GM18499 (cell line): ENCODE data around the gene ARHGEF2.
"Not testable (repeated sequence)": the region's sequence is repeated elsewhere in the genome, so short reads cannot be mapped to it uniquely, and the experiment has no call there.

ENCODE experiments used
- ATAC-seq: cut with Tn5 transposase; IDR thresholded peaks from one replicate; pipeline ENCODE4 v1.9.1; 2021; ENCODE audit warnings: moderate number of reproducible peaks; ENCODE audit not compliant: insufficient read depth, unreplicated experiment

ARHGEF2 gene

DNA sequence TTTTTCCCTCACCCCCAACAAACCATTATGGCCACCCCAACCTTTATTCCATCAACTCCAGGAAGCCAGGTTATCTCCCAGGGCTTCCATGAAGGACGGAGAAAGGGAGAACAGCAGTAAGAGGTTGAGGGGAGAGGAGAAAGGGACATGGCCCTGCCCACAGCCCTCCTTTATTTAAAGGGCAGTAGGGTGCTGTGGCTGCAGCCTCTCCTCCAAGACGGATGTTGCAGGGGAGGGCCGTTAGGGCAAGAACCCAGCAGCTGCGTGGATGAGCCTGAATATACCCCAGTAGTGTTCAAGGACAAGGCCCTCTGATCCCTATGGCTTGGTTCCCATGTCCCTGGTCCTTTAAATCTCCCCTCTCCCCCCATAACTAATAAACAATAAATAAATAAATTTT, 31.1 kb downstream of the ARHGEF2 start:
- no peak for ATAC-seq

DNA sequence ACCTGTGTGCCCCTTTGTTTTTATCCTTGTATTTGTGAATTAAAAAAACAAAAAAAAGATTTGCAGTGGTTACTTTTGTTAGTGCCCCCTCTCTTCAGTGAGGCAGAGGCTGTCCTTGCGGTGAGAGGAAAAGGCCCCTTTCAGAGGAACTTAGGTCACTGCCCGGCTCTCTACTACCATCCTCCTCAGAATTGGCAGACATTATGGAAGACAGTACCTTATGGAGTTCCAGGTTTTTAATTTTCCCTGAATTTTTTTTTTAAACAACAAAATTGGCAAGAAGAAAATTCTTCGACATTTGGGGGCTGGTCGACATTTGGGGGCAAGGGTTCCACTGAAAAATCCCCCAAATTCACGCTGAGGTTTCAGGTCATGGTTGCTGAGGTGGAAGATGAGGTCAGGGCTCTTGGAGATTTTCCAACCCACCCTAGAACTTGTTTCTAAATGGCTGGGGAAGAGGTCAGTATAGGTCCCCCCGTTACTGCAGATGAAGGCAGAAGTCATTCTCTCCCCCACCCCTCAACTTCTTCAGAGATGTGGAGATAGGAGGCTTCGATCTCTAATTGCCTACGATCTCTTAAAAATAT, 31.6 kb downstream of the ARHGEF2 start:
- no peak for ATAC-seq

DNA sequence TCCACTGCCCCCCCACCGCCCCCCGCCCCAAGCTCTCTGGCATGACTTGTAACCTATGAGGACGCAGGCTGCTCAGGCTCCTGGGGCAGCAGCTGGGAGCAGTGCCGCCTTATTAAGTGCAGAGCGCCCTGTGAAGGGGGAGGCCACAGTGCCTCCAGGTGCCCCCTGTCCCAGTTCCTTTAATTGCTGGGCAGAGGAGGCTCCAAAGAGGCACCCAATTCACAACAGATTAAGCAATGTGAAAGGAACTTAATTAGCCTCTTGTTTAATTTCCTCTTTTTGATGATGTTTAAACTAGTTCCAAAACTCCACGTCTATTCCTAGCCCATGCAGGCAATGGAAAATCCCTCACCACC, 33.9 kb downstream of the ARHGEF2 start:
- ATAC-seq: no peak

DNA sequence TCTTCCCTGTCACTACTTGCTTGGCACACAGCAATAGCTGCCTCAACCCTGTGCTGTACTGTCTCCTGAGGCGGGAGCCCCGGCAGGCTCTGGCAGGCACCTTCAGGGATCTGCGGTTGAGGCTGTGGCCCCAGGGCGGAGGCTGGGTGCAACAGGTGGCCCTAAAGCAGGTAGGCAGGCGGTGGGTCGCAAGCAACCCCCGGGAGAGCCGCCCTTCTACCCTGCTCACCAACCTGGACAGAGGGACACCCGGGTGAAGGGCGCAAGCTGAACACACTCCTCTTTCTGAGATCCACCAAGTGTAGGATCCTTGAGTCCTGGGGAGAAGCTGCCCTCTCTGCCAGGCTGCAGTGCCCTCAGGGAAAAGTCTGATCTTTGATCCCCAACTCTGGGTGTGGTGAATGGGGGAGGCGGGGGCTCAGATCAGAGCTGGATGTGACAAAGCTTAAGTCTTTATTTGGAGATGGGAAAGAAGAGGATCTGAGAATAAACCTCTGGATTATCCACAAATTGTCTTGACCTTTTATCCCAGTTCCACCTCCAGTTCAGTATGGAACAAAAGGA, 35.7 kb downstream of the ARHGEF2 start:
- no peak for ATAC-seq

DNA sequence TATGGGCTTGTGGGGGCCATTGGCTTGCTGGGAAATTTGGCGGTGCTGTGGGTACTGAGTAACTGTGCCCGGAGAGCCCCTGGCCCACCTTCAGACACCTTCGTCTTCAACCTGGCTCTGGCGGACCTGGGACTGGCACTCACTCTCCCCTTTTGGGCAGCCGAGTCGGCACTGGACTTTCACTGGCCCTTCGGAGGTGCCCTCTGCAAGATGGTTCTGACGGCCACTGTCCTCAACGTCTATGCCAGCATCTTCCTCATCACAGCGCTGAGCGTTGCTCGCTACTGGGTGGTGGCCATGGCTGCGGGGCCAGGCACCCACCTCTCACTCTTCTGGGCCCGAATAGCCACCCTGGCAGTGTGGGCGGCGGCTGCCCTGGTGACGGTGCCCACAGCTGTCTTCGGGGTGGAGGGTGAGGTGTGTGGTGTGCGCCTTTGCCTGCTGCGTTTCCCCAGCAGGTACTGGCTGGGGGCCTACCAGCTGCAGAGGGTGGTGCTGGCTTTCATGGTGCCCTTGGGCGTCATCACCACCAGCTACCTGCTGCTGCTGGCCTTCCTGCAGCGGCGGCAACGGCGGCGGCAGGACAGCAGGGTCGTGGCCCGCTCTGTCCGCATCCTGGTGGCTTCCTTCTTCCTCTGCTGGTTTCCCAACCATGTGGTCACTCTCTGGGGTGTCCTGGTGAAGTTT, 36.4 kb downstream of the ARHGEF2 start:
- no peak for ATAC-seq

DNA sequence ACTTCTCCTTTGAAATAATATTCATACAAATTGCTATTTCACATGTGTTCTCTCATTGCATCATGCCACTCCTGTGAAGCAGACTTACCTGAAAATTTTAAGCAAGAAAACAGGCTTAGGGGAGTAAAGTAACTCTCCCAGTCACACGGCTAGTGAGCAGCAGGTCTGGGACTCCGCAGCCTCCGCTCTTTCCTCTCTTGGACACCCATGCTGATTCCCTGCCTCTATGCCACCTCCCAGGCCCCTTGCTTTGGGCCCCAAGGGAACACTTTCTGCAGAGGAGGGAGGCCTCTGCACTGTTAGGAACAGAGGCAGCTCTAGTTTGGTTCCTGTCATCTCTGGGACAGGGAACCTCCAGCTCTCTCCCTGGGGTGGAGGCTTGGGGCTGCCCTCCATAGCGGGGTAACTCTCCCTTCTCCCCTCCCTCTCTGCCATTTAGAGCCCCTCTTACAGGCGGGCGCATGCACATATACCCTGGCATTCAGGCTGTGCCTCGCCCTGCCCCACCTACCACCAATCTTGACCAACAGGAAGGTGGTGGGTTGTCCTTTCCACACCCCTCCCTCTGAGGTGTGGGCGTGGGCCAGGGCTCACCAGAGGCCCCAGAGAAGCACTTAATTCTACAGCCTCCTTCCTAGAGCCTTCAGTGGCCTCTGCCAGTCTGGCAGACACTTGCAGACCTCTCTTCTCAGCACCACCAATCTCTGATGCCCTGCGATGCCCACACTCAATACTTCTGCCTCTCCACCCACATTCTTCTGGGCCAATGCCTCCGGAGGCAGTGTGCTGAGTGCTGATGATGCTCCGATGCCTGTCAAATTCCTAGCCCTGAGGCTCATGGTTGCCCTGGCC, 37.1 kb downstream of the ARHGEF2 start, which contains the start of gene RXFP4:
Gene RXFP4 (plus strand): TSS at position 646 of the 852 bp plus-strand sequence. CDS start 72 bp downstream, at position 718.
- ATAC-seq: no peak

DNA sequence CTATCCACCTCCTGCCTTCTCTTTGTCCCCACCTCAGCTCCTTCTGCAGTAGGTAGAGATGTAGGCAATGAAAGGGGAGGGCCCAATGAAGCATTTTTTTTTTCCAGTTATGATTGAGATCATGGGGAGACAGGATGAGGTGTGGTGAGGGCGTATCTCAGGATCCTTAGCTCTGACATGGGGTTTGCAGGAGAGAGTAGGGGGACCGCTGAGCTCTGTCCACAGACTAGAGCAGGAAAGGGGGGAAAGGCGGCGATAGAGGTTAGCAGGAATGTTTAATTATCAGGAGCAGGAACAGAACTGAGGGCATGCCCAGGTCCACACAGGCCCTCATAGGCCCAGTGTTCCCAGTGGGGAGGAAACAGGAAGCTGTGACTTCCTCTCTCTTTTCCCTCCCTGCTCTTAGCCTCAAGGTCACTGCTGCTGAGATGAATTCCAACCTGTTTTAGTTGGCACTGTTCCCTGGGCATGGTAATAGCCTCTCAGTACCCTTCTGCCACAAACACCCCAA, 37.8 kb downstream of the ARHGEF2 start:
- no peak for ATAC-seq

DNA sequence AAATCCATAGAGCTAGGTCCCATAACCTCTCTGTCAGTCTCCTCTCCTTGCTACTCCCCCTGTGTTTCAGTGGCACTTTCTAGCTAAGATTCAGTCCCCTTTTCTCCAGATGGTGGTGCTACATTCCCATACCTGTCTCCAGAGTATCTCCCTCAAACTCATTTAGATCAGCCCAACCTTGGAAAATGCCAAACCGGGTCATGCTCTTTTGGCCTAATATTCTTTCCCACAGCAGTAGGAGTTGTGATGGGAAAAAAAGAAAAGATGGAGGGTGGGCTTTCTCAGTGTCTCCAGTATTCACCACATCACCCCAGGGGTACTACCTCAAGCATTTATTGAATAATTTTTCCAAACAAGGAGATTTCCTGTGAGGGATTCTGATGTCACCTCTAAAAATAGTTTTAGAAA, 40.1 kb downstream of the ARHGEF2 start:
- ATAC-seq: no peak

DNA sequence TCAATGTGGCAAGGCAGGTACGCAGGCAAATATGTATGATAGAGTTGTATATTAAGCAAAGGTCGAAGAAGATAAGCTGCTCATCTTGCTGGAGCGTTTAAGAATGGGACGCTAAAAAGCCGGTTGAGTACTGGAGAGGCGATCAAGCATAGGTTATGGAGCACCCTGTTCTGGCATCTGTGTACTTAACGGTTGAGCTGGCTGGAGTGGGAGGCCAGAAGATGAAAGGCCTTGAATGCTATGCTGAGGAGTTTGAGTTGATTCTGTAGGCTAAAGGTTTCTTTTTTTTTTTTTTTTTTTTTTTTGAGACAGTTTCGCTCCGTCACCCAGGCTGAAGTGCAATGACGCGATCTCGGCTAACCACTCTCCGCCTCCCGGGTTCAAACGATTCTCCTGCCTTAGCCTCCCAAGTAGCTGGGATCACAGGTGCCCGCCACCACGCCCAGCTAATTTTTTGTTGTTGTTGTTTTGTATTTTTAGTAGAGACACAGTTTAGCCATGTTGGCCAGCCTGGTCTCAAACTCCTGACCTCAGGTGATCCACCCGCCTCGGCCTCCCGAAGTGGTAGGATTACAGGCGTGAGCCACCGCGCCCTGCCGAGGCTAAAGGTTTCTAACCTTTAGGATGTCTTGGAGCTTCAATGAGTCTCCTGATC, 43.3 kb downstream of the ARHGEF2 start:
- ATAC-seq: no peak

DNA sequence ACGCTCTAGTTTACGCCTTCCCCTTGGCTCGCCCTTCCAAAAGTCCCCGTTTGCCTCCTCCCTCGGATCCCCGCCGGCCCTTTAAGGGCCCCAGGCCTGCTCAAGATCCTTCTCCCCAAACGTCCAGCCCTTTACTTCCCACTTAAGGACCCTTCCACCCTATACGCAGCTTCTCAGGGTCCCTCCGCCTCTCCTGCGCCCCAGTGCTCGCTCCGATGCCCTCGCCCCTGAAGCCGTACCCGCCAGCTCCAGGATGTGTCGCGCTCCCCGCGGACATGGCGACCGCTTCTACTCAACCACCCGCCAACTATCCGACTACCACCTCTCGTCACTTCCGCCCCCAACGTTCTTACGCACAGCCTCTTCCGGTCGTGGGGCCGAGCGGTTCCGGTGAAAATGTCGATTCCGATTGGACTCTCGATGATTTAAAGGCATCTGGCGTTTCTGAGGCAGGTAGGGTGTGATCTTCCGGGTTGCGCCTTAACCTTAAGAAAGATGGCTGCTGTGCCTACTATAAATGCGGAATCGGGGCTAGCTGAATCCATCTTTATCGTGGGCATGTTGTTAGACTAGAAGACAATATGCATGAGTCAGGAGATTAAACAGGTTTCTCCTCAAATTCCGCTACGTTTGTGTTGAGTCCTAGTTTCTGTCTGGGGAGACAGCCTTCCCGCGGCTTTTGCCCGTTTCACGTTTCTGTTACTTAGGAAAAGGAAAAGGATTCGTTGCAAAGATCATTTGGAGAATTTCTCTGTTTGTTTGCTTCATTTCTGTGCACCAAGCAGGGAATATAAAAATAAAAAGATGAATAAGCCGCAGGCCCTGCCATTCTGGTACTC, 44.0 kb downstream of the ARHGEF2 start, which contains the start of gene KHDC4:
Gene KHDC4 (minus strand): TSS at position 317 of the 839 bp plus-strand sequence. CDS start 40 bp downstream, at position 277.
- ATAC-seq: peak; percentile 76

DNA sequence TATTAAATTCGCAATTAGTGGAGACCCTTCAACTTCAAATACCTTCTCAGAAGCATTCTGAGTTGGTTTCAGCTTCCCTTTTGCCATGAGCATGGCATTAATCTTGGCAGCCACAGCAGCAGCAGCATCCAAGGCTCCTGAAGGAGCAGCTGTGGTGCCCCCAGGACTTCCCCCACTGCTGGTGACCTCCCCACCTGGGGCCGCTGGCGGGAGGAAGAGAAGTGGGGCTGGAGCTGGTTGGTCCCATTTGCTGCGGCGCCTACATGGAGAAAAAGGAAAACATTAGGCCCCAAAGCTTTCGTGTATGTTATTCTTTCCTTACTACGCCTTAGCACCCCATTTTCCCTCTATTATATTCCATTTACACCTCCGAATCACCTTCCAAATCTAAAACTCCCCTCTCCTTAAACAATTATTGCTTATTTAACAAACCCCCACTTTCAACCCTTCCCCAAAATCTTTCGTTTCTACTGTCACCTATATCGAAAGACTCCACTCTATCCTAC, 44.7 kb downstream of the ARHGEF2 start:
- ATAC-seq: no peak

DNA sequence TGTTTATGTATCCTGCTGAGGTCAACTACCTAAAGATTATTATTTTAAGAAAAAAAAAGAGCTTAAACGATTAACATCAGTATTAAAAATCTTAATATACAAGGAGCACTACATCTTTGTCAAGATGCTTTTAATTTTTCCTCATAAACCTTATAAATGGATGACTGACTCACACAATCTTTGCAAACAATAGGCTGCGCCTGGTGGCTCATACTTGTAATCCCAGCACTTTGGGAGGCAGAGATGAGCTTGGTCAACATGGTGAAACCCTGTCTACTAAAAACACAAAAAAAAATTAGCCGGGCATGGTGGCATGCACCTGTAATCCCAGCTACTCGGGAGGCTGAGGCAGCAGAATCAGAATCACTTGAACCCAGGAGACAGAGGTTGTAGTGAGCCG, 45.9 kb downstream of the ARHGEF2 start:
- ATAC-seq: no peak

DNA sequence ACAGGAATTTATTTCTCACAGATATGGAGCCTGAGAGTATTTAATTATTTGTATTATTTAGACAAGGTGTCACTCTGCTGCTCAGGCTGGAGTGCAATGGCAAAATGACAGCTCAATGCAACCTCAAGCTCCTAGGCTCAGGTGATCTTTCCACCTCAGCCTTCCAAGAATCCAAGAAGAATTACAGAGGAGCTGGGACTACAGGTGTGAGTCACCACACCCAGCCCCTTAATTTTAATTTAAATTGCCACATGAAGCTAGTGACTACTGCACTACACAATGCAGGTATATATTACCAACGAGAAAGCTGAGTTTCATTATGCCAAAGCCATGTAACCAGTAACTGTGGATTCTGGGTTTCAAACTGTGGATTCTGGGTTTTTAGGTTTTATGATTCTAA, 46.3 kb downstream of the ARHGEF2 start:
- ATAC-seq: no peak

DNA sequence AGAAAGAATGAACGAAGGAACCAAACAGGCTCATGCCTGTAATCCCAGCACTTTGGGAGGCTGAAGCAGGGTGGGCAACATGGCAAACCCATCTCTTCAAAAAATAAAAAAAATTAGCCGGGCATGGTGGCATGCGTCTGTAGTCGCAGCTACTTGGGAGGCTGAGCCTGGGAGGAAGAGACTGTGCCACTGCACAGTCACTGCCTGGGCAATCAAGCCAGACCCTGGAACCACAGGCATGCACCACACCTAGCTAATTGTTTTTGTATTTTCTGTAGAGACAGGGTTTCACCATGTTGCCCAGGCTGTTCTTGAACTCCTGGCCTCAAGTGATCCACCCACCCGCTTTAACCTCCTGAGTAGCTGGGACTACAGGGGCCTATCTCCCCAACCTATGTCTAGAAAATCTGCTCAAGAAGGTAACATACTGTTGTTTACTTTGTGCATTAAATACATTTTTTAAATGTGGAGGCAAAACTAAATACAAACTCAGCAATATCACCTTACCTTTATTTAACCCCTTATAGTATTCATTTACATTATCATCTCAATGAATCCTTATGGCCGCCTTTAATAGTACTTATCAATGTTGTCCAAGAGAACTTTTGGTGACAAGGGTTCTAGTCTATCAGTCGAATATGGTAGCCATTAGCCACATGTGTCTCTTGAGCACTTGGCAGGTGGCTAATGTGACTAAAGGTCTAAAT, 46.9 kb downstream of the ARHGEF2 start:
- no peak for ATAC-seq

DNA sequence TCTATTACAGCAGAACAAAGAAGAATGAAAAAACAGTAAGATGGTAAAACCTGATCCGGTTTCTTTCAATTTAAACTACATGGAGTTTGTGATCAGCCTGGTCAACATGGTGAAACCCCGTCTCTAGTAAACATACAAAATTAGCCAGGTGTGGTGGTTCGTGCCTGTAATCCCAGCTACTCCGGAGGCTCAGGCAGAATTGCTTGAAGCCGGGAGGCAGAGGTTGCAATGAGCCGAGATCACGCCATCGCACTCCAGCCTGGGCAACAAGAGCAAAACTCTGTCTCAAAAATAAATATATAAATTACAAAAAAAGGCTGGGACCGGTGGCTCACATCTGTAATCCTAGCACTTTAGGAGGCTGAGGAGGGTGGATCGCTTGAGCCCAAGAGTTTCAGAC, 47.6 kb downstream of the ARHGEF2 start:
- not testable (repeated sequence) for ATAC-seq

DNA sequence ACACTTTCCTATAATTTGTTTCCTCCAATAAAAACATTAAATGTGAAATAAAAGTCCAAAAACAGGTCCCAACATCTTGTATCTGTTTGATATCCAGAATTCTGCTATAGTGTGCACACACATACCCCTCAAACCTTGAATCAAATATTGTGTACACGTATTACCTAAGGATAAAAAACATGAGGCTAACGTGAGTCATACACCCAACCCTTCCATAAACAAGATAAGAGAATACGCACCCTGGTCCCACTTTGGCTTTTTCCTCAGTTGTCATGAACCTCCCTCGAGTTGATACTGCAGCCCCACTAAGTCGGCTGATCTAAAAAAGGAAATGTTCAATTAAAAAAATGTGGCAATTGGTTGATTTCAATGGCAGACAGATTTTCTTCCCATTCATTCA, 49.3 kb downstream of the ARHGEF2 start:
- no peak for ATAC-seq

DNA sequence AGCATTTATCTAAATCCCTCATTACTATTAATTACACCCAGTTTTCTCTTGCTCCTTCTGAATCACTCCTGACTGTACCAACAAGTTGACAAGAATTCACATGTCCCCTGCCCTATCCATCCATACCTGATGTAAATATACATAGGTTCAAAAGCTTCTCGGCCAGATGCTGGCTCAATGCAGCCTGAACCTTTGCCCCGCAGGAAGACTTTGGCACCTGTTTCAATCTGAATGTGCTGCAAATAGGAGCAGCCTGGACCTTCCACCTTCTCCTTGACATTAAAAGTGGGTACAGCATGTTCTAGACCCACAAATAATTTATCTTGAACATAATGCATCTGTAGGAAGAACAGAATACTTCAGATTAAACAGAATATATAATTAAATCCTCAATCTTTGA, 52.8 kb downstream of the ARHGEF2 start:
- no peak for ATAC-seq

DNA sequence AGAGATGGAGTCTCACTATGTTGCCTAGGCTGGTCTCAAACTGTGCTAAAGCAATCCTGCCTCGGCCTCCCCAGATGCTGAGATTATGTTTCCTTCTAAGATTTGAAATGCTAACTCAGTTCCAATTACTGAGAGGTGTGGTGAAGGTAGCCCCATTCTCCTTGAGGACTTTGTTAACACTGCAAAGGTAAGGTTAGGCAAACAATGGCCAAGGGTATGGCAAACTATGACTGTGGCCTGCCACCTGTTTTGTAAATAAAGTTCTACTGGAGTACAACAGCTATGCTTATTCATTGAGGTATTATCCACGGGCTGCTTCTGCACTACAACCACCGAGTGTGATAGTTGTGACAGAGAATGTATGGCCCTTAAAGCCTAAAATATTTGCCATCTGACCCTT, 57.6 kb downstream of the ARHGEF2 start:
- no peak for ATAC-seq

DNA sequence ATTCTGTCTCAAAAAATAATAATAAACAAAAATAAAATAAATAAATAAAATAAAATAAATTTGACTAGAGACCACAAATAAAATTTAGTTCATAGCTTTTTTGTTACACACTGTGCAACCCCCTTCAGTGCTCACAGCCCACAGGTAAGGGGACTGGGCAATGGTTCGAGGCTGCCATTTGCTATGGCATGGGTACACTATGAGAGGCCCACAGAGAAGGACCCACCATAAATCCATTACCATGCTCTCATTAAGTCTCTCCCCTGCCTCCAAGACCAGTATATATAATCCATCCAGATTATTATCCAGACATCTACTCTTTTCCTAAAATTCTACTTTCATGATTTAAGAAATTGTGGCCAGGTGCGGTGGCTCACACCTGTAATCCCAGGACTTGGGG, 58.5 kb downstream of the ARHGEF2 start:
- no peak for ATAC-seq
